Amniotic epithelial cell (primary cell): Measurements from ENCODE around the gene SLX9.
"Not testable (repeated sequence)": the region's sequence is repeated elsewhere in the genome, so short reads cannot be mapped to it uniquely, and the experiment has no call there.

Experiments used
- DNase-seq: peaks from one replicate; pipeline ENCODE4 v3.0.0-alpha.2; 2010; ENCODE audit warnings: low read depth

SLX9 gene

DNA sequence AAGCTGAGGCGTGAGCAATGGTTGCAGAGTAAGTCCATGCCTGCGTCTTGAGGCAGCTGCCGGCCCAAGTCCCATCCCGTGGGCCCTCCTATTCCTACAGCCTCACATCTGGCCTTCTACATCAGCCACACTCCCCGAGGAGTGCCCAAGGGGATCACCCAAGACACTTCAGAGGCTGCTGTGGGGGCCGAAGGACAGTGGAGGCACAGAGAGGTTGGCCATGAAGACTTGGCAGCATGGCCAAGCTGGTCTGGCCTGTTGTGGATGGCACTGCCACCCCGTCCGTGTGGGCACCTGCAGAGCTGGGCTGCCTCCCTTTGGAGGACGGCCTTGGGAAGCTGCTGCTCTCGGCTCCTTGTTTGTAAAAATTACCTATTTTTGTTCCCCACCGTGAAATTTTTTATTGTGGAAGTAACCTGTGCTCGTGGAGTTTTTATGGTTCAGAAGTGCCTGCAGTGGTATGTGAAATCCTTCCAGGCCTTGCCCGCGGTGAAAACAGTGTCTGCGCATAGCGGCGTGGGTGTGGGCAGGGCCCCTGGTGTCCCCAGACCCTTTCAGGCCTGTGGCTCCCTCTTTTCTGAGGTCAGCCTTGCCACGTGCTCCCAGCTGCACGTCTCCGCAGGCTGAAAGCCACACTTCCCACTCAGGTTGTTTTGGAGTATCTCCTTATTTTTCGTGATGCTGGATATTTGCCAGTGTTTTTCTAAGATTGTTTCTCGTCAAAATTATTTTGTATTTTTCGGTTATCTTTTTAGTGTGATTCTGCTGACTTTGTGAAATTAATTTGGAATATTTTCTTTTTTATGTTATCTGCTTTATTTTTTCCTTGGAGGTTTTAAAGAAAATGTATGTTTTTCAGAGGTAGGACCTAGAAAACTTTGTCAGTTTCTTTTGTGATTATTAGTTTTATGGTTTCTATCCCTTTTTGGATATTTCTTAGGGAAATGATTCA is 20.6 kb downstream of the SLX9 start:
- DNase-seq: no peak

DNA sequence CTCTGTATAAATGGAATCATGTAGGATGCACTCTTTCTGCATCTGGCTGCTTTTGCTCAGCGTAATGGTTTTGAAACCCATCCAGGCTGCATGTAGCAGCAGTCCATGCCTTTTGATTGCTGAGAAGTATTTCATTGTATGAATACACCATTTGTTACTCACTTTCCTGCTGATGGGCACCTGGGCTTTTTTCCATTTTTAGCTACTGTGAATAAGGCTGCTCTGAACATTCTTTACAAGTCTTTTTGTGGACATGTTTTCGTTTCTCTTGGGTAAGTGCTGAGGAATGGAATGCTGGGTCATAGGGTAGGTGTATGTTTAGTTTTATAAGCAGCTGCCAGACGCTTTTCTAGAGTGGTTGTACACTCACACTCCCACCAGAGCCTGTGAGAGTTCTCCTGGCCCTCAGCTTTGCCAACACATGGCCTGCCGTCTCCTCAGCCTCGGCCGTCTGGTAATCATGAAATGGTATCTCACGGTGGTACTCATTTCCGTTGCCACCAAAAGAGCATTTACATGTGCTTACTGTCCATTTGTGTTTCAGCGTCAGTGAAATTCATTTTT is 22.7 kb downstream of the SLX9 start:
- peak; percentile 100 for DNase-seq

GRCh38 chr21:44964381-44964780 is 24.6 kb downstream of the SLX9 start:
- no peak for DNase-seq

- peak; percentile 91 for DNase-seq
Measured at GRCh38 chr21:44965251-44966022, 25.6 kb downstream of the SLX9 start.

DNA sequence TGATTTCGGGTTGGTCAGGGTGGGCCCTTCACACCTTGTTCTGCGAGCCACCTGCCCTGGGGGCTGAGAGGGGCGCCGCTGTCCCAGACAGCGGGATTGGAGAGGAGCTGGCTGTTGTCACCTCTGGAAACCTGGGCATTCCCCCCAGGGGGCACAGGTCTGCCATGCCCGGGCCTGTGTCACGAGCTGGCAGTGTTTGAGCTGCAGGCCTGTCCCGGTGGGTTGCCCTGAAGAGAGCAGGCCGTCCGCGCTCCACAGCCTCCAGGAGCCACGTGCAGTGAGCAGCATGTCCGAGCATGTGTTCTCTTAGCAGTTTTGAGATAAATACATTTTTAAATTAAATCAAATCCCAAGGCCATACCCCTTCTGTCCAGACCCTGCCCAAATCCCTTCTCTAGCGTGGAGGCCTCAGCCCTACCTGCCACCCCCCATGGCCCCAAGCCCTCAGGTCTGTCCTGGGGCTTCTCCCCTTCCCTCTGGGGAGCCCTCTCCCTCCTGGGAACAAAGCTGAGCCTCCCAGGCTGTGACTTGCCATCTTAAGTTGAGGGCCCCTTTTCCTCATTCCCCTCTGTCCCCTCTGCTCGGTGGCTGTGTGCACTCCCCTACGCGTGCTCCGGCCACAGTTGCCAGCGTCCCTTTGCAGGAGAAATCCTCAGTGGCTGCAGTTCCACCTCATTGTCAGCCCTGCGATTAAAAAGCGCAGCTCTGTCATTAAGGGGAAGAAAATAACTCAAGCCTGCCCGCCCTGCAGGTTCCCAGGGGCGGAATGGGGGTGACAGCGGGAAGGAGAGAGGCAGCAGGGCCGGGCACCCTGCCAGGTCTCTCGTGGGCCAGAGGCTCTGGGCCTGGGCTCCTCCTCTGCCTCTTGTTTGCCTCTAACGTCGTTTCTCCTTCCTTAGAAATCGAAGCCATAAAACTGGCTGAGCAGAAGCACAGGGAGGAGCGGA is 26.6 kb downstream of the SLX9 start:
- DNase-seq: no peak

DNA sequence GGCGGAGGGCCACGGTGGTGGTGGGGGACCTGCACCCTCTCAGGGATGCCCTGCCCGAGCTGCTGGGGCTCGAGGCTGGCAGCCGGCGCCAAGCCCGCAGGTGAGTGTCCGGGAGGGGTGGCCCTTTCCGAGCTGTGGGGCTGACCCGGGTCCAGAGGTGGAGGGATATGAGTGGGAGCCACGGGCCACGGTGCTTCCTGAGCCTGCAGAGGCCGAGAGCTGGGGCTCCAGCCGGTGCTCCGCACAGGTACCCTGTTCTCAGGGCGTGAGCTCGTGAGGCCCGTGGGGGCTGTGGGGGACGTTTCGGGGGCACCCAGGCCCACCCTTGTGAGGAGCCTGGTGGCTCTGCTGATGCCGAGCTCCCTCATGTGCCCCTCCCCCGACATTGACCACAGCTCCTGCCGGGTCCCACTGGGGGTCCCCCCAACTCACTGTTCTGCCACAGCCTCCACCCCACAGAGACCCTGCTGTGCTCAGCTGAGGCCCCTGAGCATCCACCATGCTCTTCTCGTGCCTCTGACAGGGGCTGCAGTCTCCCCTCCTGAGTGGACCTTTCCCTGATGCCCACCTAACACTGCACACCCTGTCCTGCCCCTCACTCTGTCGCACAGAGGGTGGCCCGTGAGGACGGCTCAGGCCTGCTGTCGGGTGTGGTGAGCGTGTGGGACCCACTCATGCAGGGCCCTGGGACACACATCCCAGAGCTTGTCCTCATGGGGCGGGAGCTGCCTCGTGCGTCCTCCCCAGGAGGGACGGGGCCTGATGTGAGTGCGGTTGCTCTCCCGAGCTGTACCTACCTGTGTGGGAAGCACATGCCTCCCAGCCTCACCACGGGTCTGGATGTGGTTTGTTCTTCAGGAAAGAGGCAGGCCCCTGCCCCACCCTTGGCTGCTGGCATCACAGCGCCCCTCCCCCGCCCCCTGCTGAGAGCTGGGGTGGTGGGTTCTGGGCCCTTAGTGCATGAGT is 27.5 kb downstream of the SLX9 start:
- no peak for DNase-seq

DNA sequence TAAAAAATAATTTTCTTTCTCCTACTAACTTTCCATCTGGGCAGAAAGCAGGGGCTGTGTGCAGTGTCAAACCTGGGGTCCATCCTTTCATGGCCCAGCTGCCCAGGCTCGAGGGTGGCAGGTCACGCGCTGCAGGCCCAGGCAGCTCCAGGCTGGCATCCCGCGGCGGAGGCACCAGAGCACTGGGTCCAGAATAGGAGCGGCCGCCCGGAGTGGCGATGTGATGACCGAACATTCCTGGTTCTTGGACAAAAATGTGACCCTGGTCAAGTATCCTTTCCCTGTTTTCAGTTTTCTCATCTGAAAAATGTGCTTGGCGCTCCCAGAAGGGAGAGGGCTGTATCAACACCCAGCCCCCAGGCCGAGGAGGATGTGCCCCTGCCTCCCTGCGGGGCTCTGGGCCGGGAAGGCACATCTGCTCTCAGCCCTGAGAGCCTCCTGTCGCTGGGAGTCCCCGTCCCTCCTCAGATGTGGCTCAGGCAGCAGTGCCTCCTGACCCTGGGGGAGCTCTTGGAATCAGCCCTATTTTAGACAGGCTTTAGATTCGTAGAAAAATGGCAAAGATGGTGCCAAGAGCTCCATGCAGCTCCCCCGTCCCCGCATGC is 29.3 kb downstream of the SLX9 start:
- DNase-seq: no peak

- no peak for DNase-seq
Measured at GRCh38 chr21:44969931-44970755, 30.3 kb downstream of the SLX9 start.

DNA sequence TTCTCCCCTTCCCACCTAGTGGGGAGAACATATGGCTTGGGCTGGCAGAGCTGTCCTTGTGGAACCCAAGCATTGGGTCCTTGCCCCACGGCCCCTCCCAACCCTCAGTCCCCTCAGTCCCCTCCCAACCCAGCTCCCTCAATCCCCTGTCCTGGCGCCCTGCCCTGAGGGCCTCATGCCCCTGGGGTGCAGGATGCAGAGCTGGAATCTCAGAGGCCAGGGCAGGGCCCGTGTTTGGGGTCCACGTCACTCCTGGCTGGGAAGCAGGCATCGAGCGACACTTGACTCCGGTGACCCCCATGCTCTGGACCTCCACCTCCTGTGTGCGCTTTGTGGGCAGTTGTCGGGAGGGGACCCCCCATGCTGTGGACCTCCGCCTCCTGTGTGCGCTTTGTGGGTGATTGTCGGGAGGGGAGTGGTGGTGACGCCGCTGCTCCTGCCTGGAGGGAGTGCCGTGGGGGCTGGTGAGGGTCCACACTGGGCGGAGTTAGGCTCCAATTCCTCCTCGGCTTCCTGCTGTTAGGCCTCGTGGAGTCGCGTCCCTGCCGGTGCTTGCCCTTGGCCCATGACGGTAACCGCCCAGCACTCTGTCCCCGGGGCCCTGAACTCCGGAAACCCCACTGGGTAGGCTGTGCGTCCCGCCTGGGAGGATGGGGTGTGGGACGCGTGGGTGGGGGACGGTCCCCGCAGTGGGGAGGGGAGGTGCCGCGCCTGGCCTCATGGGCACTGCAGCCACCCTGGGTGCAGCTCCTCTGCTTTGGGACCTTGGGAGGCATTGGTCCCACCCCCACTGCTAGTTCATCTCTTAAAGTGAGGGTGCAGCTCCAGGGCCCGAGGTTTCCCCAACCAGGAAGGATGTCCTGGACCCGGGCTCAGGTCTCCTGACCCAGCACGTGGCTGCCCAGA is 31.2 kb downstream of the SLX9 start:
- no peak for DNase-seq

- DNase-seq: no peak
Measured at GRCh38 chr21:44971672-44971995, 31.8 kb downstream of the SLX9 start.

DNA sequence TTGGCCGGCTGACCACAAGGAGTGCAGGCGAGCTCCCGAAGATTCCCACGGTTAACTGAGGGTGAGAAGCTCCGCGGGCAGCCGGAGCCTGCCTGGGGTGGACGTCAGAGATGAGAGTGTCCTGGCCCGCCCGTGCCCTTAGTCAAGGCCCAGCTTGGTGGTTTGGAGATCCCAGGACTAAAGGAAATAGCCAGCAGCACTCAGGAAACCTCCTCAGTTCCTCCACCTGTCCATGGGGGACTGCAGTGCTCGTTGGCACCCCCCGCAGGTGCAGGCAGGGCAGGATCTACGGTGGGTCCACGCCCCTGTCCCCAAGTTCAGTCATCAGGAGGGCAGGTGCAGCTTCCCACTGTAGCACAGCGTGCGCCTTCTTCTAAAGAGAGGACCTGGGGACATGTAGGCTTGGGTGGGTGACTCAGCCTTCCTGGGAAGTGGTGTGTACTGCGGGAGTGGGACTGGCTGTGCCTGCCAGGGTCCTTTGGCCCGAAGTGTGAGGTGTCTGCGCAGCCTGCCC is 32.5 kb downstream of the SLX9 start:
- no peak for DNase-seq

- DNase-seq: no peak
Measured at GRCh38 chr21:44972821-44973220, 33.0 kb downstream of the SLX9 start.

- no peak for DNase-seq
Measured at GRCh38 chr21:44973598-44973997, 33.8 kb downstream of the SLX9 start.

DNA sequence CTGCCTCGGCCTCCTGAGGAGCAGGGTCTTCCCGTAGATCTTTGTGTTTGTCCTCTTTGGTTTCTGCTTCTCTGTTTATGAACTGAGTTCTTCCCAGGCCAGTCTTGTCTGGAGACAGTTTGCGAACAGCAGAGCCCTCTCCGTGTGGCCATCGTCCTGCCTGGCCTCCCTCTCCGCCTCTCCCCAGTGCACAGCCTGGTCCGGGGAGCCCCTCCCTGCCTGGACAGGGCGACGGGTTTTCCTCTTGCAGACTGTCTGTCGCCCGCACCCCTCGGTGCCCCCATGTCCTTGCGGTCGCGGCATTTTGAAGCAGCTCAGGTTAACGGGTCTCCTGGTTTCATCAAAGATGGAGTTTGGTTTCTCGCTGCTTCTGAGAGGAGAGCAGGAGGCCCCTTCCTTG is 34.8 kb downstream of the SLX9 start:
- DNase-seq: no peak

DNA sequence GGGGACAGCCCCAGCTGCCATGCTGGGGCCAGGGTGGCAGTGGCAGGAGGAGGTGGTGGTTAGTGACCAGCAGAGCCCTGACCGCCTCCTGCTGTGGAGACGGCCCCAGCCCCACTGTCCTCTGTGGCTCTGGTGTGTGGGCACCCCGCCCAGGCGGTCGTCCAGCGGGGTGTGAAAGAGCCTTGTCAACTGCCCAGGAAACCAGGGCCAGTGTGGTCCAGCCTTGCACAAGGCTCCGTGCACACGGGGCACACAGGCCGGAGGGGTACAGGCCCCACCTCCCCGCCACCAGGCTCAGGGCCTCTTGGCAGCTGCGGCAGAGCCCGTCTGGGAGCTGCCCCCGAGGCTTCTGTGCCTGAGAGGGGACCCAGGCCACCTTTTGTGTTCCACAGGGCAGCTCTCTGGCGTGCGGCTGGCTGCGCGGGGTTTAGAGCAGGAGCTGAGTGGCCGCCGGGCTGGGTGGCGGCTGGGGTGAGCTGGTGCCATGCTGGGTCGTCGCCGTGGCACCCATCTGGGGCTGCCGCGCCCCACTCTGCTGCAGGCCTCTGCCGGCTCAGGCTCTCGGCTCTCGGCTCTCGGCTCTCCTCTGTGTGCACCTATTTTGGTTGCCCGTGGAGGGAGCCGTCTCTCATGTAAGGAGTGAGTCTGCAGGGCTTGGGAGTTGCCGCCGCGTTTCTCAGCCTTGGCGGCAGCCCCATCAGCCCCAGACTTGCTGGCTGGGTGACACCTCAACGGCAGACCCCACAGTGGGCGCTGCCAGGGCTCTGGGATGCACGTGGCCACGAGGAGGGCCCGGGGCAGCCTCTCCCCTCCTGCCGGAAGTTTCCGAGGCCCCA is 36.1 kb downstream of the SLX9 start:
- no peak for DNase-seq

DNA sequence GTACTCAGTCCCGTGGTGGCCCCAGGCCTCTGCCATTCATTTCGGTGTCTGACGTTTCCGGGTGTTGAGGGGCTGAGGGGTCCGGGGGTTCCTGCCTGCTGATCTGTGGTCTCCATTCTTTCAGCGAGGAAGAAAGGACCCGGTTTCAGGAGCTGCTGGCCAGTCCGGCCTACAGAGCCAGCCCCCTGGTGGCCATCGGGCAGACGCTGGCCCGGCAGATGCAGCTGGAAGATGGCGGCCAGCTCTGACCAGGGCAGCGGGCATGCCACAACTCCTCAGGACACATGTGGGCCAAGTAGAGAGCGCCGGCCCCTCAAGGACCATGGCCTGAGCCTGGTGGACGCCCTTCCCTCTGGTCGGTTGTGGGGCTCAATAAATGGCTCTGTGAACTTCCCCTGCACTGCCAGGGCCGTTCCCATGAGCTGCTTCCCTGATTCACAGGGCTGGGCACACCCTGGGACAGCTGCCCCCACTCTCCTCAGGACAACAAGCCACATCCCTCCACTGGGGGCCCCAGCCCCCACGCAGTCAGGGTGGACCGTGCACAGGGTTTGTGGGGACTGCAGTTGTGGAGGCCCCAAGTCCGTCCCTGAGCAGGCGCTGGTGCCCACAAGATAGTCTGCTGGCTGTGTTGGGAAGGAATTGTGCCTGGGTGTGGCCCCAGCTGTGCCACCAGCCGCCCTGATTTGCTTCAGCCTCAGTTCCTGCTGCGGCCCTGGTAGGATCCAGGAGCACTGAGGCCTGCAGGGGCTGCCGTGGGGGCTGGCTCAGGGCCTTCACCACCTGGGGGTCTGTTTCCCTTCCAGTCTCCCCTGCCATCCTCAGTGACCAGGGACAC is 36.9 kb downstream of the SLX9 start:
- DNase-seq: not testable (repeated sequence)
